Activated CD8-positive, alpha-beta memory T cell treated with anti-CD3 and anti-CD28 coated beads, Interleukin-2, amount 50 U/mL, for 1 hour (primary cell): ENCODE data around the gene ALDOA.

ENCODE experiments used
- DNase-seq: peaks from one replicate; pipeline ENCODE4 v3.0.0-alpha.2; 2020; ENCODE audit errors: extremely low read depth

ALDOA gene

GRCh38 chr16:30069611-30070462 is 4.3 kb downstream of the ALDOA start:
- DNase-seq = no peak

- DNase-seq = no peak
Measured at GRCh38 chr16:30070490-30070889, 4.9 kb downstream of the ALDOA start.

GRCh38 chr16:30075503-30076275 is 10.1 kb downstream of the ALDOA start, which contains the start of gene PPP4C:
Gene PPP4C (plus strand): TSS chr16:30075994. CDS start chr16:30076378, 384 bp downstream.
- DNase-seq = peak; percentile 64

DNA sequence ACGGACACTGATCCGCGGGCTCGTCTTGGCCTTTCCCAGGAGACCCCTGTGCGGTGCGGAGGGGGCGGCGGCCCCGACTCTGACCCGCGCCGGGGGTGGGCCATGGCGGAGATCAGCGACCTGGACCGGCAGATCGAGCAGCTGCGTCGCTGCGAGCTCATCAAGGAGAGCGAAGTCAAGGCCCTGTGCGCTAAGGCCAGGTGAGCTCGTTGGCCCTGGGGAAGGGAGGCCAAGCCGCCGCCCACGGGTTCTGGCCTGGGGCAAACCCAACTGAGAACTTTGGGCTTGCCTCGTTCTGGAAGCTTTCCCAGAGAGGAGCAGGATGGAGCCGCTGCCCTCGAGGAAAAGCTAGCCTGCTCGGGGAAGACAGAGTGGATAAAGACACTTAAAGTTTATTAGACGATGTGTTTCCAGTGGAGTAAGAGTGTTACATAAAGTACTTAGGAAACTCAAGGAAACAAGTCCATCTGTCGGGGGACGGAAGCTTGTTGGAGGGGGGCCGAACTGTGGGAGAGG is 10.8 kb downstream of the ALDOA start:
- no peak for DNase-seq

DNA sequence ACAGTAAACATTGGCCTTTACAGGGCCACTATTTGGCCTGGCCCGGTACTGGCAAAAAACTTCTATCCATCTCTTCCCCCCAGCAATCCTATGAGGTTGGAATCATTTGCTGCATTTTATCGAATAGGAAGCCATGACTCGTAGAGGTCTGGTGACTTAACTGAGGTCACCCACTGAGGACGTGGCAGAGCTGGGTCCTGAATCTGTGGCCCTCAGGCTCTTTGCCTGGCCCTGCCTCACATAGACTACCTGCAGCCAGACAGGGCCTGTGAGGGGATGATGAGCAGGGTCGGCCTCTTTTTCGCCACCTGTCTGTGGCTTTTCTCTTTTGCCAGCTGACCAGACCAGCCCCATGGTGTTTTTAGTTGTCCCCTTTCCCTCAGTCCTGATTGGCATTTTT is 12.1 kb downstream of the ALDOA start:
- DNase-seq = no peak

- DNase-seq = no peak
Measured at GRCh38 chr16:30078744-30079143, 13.2 kb downstream of the ALDOA start.

GRCh38 chr16:30079480-30079879 is 13.9 kb downstream of the ALDOA start:
- DNase-seq = no peak

DNA sequence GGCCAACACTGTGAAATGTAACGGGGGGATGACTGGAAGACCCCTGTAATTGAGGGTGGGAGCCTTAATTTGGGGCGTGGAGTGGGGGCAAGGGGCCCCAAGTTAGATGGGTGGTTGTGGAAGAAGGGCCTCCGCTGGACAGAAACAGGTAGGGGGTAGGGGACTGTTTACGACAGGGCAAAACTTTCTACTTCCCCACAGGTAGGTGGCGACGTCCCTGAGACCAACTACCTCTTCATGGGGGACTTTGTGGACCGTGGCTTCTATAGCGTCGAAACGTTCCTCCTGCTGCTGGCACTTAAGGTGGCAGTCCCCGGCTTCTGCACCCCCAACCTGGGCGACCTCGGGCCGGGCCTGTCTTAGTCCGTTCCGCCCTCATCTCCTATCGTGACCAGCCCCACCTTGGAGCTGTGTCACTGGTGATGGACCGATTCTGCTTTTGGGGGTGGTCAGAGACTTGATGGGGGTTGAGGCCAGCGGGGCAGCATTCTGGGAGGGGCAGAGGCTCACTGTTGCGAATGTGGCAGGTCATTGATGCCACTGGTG is 17.1 kb downstream of the ALDOA start:
- no peak for DNase-seq

DNA sequence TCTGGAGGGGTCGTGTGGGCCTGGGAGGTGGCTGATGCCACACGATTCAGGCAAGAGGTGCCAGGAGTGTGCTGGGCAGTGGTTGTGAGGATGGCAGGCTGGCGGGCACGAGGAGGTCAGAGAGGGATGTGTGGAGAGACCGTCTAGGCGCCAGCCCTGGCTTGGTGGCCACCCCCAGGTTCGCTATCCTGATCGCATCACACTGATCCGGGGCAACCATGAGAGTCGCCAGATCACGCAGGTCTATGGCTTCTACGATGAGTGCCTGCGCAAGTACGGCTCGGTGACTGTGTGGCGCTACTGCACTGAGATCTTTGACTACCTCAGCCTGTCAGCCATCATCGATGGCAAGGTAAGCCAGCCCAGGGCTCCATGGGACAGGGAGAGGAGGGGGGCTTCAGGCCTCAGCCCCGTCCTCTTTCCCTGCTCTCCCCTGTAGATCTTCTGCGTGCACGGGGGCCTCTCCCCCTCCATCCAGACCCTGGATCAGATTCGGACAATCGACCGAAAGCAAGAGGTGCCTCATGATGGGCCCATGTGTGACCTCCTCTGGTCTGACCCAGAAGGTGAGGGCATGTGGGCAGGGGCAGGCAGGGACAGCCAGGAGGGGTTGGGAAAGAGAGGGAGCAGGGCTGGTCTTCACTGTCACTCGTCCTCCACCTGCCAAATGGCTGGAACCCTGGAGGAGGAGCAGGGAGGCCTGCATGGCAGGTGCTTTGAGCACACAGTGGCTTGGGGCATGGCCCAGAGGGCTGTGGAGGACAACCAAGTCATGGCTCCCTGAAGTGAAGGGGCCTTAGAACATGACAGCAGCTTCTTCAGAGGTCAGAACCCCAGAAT is 17.9 kb downstream of the ALDOA start:
- DNase-seq = no peak

DNA sequence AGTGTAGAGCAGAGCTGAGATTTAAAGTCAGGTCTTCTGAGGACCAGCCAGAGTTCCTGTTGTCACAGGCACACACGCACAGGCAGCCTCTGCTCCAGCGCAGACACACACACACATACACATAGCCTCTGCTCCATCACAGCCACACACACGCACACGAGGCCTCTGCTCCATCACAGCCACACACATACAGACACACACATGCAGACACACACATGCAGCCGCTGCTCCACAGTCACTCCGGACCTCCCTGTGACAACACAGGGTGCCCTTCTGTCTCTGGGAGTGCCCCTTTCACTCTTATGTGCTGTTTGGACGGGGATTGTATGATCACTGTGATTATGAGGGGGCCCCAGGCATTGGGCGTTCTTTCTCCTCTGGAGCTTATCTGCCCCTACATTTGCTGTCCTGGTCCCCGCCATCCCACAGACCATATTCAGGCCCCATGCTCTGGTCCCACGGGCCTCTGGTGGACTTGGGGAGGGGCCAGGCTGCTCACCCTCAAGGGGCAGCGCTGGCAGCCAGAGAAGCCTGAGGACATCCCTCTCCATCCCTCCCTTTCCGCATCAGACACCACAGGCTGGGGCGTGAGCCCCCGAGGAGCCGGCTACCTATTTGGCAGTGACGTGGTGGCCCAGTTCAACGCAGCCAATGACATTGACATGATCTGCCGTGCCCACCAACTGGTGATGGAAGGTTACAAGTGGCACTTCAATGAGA is 18.7 kb downstream of the ALDOA start:
- DNase-seq = no peak

DNA sequence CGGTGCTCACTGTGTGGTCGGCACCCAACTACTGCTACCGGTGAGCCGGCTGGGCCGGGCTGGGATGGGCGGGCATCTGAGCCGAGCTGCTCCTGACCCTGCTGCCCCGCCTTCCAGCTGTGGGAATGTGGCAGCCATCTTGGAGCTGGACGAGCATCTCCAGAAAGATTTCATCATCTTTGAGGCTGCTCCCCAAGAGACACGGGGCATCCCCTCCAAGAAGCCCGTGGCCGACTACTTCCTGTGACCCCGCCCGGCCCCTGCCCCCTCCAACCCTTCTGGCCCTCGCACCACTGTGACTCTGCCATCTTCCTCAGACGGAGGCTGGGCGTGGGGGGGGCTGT is 19.2 kb downstream of the ALDOA start:
- no peak for DNase-seq

GRCh38 chr16:30085247-30085646 is 19.7 kb downstream of the ALDOA start:
- DNase-seq = no peak

DNA sequence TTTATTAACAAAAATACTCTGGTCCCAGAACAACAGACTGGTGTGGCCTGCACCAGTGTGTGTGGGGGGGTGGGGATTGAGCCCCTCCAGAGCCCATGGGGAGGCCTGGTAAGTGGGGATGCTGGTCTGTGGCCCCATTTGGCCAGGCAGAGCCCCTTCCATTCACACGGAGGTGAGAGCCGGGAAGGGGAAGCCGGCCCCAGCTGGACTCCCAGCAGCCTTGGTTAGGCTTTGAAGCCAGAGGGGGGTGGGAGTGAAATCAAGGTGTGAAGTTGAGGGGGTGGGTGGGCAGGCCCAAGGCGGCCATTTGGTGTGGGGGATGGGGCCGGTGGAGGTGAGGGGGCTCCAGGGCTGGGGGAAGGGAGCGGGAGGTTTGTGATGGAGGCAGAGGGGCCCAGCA is 20.3 kb downstream of the ALDOA start:
- DNase-seq = no peak

DNA sequence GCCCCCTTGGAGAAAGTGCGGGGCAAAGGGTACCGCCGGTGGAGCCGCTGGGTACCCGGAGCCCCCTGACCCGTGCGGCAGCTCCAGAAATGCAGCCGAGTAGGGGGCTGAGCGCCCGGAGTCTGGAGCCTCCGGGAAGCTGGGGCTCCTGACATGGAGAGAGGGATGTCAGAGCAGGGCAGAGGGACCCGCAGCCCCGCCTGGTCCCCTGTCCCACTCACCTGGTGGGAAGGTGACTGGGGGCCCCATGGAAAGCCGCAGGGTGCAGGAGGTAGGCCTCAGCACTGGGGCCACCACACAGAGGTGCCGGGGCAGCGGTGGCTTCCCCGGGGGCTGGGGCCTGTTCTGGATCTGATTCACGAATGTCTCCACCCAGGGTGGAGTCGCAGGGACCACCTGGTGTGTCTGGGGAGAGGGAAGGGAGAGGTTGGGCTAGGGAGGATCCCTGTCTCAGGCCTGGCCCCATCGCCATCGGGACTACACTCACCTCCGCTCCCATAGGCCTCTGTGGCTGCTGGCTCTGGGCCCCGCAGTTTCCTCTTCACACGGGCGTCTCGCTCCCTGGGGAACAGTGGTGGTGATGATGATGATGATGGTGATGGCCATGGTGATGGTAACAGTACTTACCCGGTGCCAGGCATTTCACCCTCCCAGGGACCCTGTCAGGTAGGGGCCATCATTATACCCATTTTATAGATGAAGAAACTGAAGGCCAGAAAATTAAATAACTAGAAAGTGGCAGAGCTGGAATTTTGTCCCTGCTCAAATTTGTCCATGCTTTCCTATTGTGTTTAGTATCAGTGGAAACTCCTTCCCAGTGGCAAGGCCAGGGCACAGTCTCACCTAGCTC is 21.0 kb downstream of the ALDOA start:
- DNase-seq = no peak

DNA sequence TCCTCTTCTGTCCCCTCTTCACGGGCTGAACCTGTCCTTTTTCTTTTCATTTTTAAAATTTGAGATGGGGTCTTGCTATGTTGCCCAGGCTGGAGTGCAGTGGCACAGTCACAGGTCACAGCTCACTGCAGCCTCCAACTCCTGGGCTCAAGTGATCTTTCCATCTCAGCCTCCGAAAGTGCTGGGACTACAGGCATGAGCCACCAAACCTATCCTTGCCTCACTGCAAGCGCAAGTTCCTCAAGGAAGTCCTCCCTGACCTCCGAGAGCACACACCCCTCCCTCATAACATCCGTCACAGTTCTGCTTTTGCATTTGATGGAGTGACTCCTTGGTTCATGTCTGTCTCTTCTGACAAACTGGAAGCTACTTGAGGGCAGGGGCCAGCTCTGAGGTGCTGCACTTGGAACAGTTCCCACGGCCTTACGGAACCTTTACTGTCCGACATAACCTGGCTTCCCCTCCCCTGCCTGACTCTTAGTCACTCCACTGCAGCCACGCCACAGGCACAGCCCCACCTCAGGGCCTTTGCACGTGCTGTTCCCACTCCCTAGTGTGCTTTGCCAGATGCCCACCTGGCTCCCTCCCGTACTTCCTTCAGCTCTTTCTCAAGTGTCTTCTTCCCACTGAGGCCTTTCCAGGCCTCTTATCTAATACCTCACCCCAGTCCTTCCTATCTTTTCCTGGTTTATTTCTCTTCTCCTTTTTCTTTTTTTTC is 21.8 kb downstream of the ALDOA start:
- DNase-seq = no peak

DNA sequence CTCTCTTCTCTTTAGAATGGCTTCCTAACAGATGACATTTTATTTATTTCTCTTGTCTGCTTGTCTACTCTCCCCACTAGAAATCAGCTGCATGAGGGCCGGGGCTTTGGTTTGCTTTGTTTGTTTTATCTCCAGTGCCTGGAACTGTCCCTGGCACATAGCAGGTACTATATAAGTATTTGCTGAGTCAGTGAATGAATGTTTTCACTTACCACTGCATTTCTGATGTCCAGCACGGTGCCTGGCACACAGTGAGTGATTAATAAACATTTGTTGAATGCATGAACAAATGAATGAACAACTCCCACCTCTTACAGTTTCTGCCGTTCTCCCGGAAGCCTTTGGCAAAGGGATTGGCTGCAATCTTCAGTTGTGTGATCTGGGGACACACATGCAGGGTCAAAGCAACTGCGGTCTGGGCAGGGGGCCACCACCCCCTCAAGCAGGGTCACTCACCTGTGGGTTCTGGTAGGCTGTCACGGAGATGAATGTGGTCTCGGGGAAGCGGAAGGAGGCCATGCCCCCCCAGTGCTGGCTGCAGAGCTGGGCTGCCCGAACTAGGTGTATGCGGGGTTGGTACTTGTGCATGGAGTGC is 22.8 kb downstream of the ALDOA start:
- DNase-seq = no peak

DNA sequence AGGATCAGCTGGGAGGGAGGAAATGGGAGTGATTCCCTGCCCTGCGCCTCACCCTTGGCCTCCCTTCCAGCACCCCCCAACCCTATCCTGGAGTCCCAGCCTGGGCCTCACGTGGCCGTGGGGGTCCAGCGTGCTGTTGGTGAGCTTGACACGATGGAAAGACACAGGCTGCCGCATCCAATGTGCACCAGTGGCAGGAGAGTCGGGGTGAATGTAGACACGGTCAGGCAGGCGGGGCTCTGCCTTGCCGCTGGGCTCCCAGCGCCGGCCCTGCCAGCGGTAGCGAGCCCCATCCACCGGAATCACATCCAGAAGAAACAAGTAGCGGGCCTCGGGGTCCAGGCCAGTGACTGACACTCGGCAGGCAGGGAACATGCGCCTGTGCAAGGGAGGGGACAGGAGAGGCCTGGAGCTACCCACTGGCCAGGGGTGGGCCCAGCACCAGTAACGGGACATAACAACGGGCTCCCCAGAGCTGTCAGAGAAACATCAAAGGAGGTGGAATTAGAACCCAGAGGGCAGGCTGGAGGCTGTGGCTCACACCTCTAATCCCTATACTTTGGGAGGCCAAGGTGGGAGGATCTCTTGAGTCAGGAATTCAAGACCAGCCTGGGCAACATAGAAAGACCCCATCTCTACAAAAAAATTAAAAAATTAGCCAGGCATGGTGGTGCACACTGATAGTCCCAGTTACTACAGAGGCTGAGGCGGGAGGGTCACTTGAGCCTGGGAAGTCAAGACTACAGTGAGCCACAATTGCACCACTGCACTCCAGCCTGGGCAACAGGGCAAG is 23.5 kb downstream of the ALDOA start:
- no peak for DNase-seq
